Loucy (cell line): ENCODE measurements around the gene CHST2.

Experiments used
- CTCF ChIP-seq: fragments of 200-600 bp; sonication (generic); conservative IDR thresholded peaks from 2 replicates; pipeline ENCODE4 v1.5.1; 2014; ENCODE audit warnings: mild to moderate bottlenecking, antibody characterized with exemption, low read length
- EZH2phosphoT487 ChIP-seq: fragments of 200-600 bp; IDR thresholded peaks from 2 replicates; pipeline ENCODE4 v1.6.1; 2018; ENCODE audit warnings: antibody characterized with exemption, mild to moderate bottlenecking, moderate library complexity, borderline replicate concordance

GRCh38 chr3:143134471-143134870, 14.9 kb downstream of the CHST2 start:
- TF ChIP-seq CTCF (no peak), EZH2phosphoT487 (no peak)
